ENCODE results near the gene ACTG1.
"Not testable (repeated sequence)": the region's sequence is repeated elsewhere in the genome, so short reads cannot be mapped to it uniquely, and the experiment has no call there.

Gene ACTG1

GRCh38 chr17:81531998-81532404, 19.4 kb upstream of the ACTG1 start:
- not testable (repeated sequence) for DNase-seq

- not testable (repeated sequence) for DNase-seq
These were observed 18.4 kb upstream of the ACTG1 start for GRCh38 chr17:81531013-81531412.

DNA sequence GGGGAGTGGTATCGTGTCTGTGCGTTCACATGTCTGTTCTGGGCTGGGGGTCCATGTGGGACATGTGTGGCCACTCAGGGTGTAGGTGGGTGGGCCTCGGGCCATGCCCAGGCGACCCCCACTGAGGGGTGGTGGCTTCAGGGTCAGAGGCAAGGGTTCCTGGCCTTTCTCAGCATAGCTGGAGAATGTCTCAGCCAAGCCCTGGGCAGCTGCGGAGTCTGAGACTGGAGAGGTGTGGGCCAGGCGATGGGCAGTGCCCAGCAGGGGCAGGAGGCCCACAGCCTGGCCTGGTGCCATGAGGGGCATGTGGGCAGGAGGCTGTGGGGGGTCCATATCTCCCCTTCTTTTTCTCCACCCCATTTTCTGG, 16.8 kb upstream of the ACTG1 start:
- no peak for DNase-seq

- DNase-seq: no peak
These were observed 16.2 kb upstream of the ACTG1 start for GRCh38 chr17:81528651-81529436.

DNA sequence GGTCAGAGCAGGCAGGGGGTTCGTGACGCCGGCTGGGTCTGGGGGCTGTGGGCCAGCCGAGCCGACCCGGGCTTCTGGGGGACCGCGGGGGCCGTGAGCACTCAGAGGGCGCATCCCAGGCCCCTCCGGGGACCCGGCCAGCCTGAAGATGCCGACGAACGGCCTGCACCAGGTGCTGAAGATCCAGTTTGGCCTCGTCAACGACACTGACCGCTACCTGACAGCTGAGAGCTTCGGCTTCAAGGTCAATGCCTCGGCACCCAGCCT, 15.7 kb upstream of the ACTG1 start:
- DNase-seq: no peak

- DNase-seq: no peak
These were observed 15.2 kb upstream of the ACTG1 start, which contains the start of gene FSCN2 for GRCh38 chr17:81527591-81528383. TSS of gene FSCN2 (plus strand) at chr17:81528377. CDS start at chr17:81528532, 155 bp downstream.

DNA sequence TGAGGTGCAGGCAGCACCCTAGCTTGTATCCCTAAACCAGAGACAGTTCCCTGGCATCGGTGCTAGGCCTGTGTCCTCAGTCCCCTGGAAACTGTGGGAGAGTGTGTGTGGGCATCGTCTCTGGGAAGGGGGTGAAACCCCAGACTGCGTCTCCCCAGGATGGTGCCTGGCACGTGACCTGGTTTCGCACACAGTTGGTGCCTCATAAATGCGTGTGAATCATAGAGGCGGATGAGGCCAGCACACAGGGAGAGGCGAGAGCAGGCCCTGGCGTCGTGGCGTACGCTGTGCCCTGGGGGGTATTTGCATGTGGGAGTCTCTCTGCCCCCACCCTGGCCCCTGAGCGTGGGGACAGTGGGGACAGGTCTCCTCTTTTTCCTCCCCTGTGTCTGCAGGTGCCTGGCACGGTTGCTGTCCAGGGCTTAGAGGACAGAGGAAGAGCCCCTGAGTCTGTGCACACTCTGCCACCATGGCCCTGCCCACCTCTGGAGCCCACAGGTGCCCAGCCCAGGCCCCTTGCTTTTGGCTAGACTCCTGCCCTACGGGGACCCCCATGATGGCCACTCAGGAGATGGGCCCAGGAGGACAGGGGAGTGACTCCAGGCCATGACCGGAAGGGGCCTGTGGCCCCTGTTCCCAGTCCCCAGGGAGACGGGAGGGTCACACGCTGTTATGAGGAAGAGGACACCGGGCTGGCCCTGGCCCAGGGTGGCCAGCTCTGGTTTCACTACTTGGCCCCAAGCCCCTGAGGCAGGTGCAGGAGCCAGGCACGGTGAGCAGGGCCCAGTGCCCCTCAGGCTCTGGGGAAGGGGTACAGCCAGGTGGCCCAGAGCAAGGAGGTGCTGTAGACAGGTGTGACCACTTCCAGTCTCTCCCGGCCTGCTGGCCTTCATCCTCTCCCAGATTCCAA, 14.3 kb upstream of the ACTG1 start:
- no peak for DNase-seq

- no peak for DNase-seq
These were observed 12.2 kb upstream of the ACTG1 start for GRCh38 chr17:81524865-81525159.

DNA sequence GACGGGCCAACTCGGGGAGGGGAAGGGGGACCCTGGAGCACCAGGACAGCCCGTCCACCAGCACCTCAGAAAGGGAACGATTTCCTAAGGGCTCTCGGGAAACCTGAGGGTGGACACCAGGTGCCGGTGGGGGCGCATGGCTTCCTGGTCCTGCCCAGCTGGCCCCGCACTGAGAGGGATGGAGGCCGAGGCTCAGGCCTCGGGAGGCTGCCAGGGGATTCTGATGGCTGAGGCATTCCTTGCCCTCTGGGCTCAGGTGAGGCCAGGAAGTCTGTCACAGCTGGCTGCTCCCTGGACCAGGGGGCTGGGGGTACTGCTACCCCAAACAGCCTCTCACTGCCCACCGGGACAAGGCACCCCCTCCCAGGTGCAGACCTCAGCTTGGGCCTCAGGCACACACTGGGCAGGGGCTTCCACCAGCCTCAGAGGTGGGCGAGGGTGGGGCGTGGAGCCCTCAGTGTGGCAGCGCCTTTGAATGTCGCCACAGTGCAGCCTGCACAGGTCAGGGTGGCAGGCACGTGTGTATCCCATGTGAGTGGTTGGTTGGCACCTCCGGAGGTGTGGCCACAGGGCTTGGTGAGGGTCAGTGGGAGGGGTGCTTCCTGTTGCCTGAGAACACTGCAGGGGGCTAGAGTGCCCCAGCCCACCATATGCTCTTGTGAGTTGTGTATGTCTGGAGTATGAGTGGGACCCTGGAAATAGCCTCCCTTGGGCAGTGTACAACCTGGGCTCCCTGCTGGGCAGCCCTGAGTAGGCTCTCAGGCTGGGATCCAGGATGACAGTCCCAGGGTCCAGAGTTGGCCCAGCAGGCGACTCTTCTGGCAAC, 11.7 kb upstream of the ACTG1 start:
- DNase-seq: no peak

- no peak for DNase-seq
These were observed 10.9 kb upstream of the ACTG1 start for GRCh38 chr17:81523402-81524038.

DNA sequence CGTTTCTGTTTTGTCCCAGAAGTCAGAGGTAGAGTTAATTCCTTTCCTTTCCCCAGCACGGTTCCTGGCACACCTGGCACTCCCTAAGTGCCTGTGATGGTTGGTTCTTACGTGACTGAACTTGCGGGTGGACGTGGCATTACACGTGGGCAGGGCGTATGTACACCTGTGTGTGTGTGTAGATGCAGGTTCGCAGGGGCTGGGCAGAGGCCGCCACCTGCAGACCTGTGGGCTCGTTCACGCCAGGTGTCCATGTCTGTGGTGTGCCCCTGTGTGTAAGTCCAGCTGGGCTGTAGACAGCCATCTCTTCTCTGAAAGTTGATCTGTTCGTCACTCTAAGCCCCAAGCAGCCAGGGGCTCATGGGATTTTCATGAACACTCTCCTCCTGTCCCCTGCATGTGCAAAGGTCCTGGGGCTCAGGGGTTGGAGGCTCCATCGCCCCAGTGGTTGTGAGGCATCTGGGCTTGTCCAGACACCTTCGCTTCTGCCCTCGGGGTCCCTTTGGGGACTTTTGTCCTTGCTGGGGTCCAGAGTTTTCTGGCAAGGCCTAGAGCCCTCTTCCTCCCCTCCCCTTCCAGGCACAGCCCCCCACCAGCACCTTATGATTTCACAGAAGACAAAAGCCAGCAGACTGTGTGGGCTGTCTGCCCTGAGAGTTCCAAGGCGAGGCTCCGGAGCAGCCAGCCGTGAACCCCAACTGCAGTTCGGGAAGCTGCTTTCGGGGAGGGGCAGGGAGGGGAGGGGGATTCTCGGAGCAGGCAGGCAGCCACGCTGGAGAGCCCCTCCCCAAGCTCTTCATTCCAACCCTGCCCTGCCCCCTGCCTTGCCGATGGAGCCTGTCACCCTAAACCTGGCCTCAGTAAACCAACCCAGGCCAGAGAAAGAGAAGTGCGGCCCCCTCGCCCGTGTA, 10.1 kb upstream of the ACTG1 start:
- peak; percentile 59 for DNase-seq

DNA sequence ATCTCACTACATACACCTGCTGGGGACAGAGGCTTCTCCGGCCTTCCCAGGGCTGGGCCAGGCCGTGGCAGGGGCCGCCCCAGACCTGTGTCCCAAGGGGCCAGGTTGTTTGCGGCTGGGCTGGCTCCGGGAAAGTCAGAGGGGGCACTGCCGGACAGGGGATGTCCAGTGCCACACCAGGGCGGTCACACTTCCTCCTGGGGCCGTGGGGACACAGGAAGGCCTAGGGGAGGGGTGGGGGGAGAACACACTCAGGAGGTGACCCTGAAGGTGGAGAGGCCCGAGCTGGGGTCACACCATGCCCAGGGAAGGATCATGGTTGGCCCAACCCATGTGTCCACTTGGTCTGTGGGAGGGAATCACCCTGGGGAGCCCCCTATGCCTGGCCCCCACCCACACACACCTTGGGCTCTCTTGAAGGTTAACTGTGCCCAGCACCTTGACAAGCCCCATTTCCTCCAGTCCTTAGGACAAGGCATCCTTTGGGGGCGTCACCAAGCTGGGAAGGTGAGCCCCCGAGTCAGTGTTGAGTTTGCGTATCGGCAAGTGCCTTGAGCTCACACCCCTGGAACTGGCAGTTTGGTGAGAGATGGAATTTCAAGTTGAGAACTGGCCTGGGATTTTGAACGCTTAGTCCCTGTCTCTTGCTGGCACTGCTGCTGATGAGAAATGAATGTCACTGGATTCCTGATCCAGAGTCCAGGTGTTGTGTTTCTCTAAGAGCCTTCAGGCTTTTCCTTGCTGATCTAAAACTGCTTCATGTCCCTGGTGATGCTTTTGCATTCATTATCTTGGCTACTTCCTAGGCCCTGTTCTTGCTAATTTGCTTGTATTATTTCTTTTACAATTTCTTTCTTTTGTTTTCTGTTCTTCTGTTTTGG, 7.7 kb upstream of the ACTG1 start:
- no peak for DNase-seq

- DNase-seq: peak; percentile 75
These were observed 6.9 kb upstream of the ACTG1 start for GRCh38 chr17:81519284-81520020.

GRCh38 chr17:81518785-81519283, 6.2 kb upstream of the ACTG1 start:
- DNase-seq: no peak

DNA sequence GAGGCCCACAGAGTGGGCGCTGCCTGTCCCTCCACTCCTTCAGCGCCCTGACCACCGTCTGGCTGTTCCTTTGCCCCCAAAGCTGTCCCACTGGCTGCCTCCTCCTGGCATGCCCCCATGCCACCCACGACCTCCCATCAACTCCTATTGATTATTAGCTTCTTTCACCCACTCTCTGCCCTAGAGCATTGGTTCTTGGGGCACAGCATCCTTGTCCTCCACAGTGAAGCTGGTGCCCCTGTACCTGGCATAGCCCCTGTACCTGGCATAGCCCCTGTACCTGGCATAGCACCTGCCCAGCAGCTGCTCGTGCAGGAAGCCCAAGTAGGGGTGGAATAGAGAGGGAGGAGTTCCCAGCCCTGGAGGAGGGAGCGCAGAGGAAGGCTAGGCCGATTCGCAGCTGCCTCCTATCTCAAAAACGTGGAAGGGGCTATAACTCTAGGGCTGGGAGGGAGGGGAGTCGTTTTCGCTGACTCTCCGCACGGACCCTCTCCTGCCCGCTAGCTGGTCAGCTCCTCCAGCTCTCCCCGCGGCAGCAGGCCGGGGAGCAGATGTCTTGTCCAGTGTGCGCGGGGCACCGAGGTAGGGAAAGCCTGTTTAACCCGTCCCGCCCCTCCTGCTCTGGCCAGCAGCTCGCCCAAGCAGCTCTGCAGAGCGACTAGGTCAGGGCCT, 5.7 kb upstream of the ACTG1 start:
- no peak for DNase-seq

GRCh38 chr17:81517339-81518112, 4.9 kb upstream of the ACTG1 start:
- DNase-seq: no peak

DNA sequence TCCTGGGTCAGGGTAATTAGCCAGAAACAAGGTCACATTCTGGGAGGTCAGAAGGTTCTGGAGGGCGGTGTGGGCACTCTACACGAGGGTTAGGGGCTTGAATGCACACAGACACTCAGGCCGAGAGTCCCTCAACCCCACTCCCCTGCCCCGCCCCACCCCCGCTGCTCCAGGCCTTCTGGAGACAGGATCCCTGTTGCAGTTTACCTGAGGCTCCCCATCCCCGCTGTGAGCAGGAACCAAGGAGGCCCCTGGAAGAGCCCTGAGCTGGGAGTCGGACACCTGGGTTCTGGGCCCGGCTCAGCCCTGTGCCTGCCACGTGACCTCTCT, 4.4 kb upstream of the ACTG1 start:
- DNase-seq: no peak

DNA sequence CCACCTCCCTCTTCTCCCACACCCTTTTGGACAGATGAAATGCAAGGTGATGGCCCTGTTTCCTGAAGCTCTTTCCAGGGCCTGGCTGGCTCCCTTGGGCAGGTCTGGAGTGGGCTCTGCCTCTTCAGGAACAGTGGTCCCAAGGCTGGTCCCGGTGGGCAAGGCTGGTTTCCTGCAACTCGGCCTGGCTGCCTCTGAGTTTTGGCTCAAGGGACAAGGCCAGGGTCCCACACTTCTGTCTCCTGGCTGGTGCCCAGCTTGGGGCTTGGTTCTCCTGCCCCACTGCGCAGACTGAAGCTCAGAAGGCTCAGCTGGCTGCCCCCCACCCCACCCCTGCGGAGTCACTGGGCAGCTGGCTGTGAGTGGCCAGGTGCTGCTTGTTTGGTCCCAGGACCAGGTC, 3.8 kb upstream of the ACTG1 start:
- DNase-seq: no peak

All from NCI-H2171 (cell line).